Liver (tissue), 9 donors: Measurements from ENCODE around the gene KIRREL3. TPM values are rescaled to one million over a fixed set of nuclear protein-coding genes. Genes with fewer than 3 reads are reported as not detected.

Experiments
- DNase-seq: peaks from one replicate; pipeline ENCODE4 v3.0.0-alpha.2; 2017; ENCODE audit warnings: low spot score
- H3K27ac ChIP-seq, 2 donors: one replicate each; pipeline ENCODE4 v1.7.0; 2013; ENCODE audit warnings: inconsistent platforms in 2 of 2, low read length in 2 of 2, control low read depth in 1 of 2, low read depth in 1 of 2, mild to moderate bottlenecking in 1 of 2
- H3K27me3 ChIP-seq, 4 donors: one replicate each; pipeline versions ENCODE4 v1.6.1 to v1.7.0; 2013; ENCODE audit warnings: low read length in 3 of 4, inconsistent platforms in 1 of 4, mild to moderate bottlenecking in 1 of 4, moderate library complexity in 1 of 4; ENCODE audit not compliant: control insufficient read depth in 4 of 4, insufficient read depth in 4 of 4
- H3K36me3 ChIP-seq, 4 donors: one replicate each; pipeline versions ENCODE4 v1.6.1 to v1.7.0; 2013; ENCODE audit warnings: low read length in 3 of 4, mild to moderate bottlenecking in 3 of 4, low read depth in 1 of 4, moderate library complexity in 1 of 4; ENCODE audit not compliant: control insufficient read depth in 4 of 4, insufficient read depth in 3 of 4
- H3K4me1 ChIP-seq, 4 donors: one replicate each; pipeline versions ENCODE4 v1.6.1 to v1.7.0; 2013; ENCODE audit warnings: low read length in 3 of 4, mild to moderate bottlenecking in 3 of 4, moderate library complexity in 1 of 4; ENCODE audit not compliant: control insufficient read depth in 4 of 4, insufficient read depth in 4 of 4
- H3K4me3 ChIP-seq, 3 donors: one replicate each; pipeline versions ENCODE4 v1.6.1 to v1.7.0; 2013; ENCODE audit warnings: low read length in 3 of 3, control low read depth in 1 of 3, low read depth in 1 of 3, mild to moderate bottlenecking in 1 of 3
- H3K9ac ChIP-seq, 2 donors: one replicate each; pipeline ENCODE4 v1.7.0; 2013; ENCODE audit warnings: low read length in 2 of 2, mild to moderate bottlenecking in 2 of 2, moderate library complexity in 2 of 2, control low read depth in 1 of 2, low read depth in 1 of 2
- H3K9me3 ChIP-seq, 4 donors: one replicate each; pipeline versions ENCODE4 v1.6.1 to v1.7.0; 2013; ENCODE audit warnings: low read length in 3 of 4; ENCODE audit not compliant: control insufficient read depth in 4 of 4
- EGR1 ChIP-seq, 2 donors: IDR thresholded peaks; 2 replicates each; pipeline ENCODE4 v1.6.1; 2016 to 2018; ENCODE audit warnings: antibody characterized with exemption in 2 of 2, low read depth in 2 of 2
- FOXA1 ChIP-seq: IDR thresholded peaks from 2 replicates; pipeline ENCODE4 v1.6.1; 2016; ENCODE audit warnings: antibody characterized with exemption
- FOXA2 ChIP-seq: IDR thresholded peaks from 2 replicates; pipeline ENCODE4 v1.6.1; 2016; ENCODE audit warnings: antibody characterized with exemption
- GABPA ChIP-seq, 2 donors: IDR thresholded peaks in 1 of 2; conservative IDR thresholded peaks in 1 of 2; 2 replicates each; pipeline ENCODE4 v1.6.1; 2016; ENCODE audit warnings: antibody characterized with exemption in 2 of 2, mild to moderate bottlenecking in 1 of 2, moderate library complexity in 1 of 2
- HNF4A ChIP-seq, 2 donors: conservative IDR thresholded peaks; 2 replicates each; pipeline ENCODE4 v1.6.1; 2016; ENCODE audit warnings: antibody characterized with exemption in 2 of 2, mild to moderate bottlenecking in 2 of 2
- HNF4G ChIP-seq: IDR thresholded peaks from 2 replicates; pipeline ENCODE4 v1.6.1; 2016; ENCODE audit warnings: antibody characterized with exemption
- JUND ChIP-seq, 2 donors: IDR thresholded peaks; 2 replicates each; pipeline ENCODE4 v1.6.1; 2016; ENCODE audit warnings: antibody characterized with exemption in 2 of 2
- NR2F2 ChIP-seq: IDR thresholded peaks from 2 replicates; pipeline ENCODE4 v1.6.1; 2016; ENCODE audit warnings: antibody characterized with exemption
- RAD21 ChIP-seq, 2 donors: IDR thresholded peaks; 2 replicates each; pipeline ENCODE4 v1.6.1; 2016; ENCODE audit warnings: antibody characterized with exemption in 2 of 2, mild to moderate bottlenecking in 2 of 2
- RXRA ChIP-seq, 2 donors: IDR thresholded peaks; 2 replicates each; pipeline ENCODE4 v1.6.1; 2017 to 2018; ENCODE audit warnings: antibody characterized with exemption in 2 of 2, mild to moderate bottlenecking in 1 of 2
- SP1 ChIP-seq: IDR thresholded peaks from 2 replicates; pipeline ENCODE4 v1.6.1; 2018; ENCODE audit warnings: antibody characterized with exemption, mild to moderate bottlenecking
- TAF1 ChIP-seq: conservative IDR thresholded peaks from 2 replicates; pipeline ENCODE4 v1.6.1; 2016; ENCODE audit warnings: antibody characterized with exemption, mild to moderate bottlenecking
- YY1 ChIP-seq: IDR thresholded peaks from 2 replicates; pipeline ENCODE4 v1.6.1; 2016; ENCODE audit warnings: antibody characterized with exemption, mild to moderate bottlenecking
- WGBS: extraction: QIAGEN DNeasy Blood & Tissue Kit; methylation state at CpG from one replicate; pipeline ENCODE4 v1.1.7; 2013; 5-methylcytosine and 5-hydroxymethylcytosine counted together
- polyA plus RNA-seq, 2 donors: library from polyadenylated mRNA; stranded (reverse) in 1 of 2; unstranded in 1 of 2; fragments of 200-250 nt in 1 of 2; fragments of >200 nt in 1 of 2; fragmentation: Nextera tagmentation in 1 of 2; extraction: Ambion mirVana in 1 of 2; gene quantifications; one replicate each; pipeline versions ENCODE4 v1.2.1 to v1.2.3, GENCODE V29; 2013 to 2015
- total RNA-seq, 2 donors: library from RNA; depleted of rRNA; stranded (reverse); fragments of >200 nt; gene quantifications; one replicate each; pipeline ENCODE4 v1.2.3, GENCODE V29; 2014
- TF ChIP-seq, protein P1 (sequence below): IDR thresholded peaks from 2 replicates; pipeline ENCODE4 v1.6.1; 2016; ENCODE audit warnings: antibody characterized with exemption
- TF ChIP-seq, protein P2 (sequence below): IDR thresholded peaks from 2 replicates; pipeline ENCODE4 v1.6.1; 2016; ENCODE audit warnings: antibody characterized with exemption, mild to moderate bottlenecking
- TF ChIP-seq, protein P3 (sequence below): IDR thresholded peaks from 2 replicates; pipeline ENCODE4 v1.6.1; 2016; ENCODE audit warnings: antibody characterized with exemption
- TF ChIP-seq, protein P4 (sequence below): fragments of 150-350 bp; IDR thresholded peaks from 2 replicates; pipeline ENCODE4 v1.5.1; 2017; ENCODE audit warnings: improper control_type of control experiment, low read depth, low read length; ENCODE audit not compliant: missing input control
- TF ChIP-seq, protein P5 (sequence below): IDR thresholded peaks from 2 replicates; pipeline ENCODE4 v1.6.1; 2016; ENCODE audit warnings: antibody characterized with exemption
- donor health status: healthy.
- donor health status: healthy.
- donor health status: healthy.
- donor health status: healthy.
- donor health status: healthy.

Gene KIRREL3
- total and polyA plus RNA-seq, 4 donors, result 0.03 to 0.29 (median 0.08) TPM; not detected in 1

DNA sequence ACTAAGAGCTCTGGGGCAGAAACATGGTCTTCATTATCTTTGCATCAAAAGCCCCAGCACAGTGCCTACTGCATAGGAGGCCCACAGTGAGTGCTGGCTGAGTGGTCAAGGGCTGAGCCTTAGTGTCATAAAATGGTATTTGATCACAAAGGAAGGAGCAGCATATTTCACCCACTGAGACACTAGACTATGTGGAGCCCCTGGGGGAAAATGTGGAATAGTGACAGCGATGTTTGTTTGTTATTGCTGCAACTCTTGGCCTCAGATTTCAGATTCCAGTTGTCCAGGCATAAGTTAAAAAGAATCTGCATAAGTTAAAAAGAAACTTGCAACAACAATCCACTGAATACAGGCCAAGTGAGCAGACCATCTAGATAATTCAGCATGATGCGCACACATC, 7.0 kb downstream of the KIRREL3 start:
- no peak overlapping the region for H3K4me3 ChIP-seq
- H3K9me3 ChIP-seq, result no peaks in the 10 kb centered on the region
- no peak overlapping the region for H3K9ac ChIP-seq
- 91% methylated on average over 2 of the region's 2 CpGs for WGBS
- H3K27me3 ChIP-seq, result peaks cover 0 to 16% (median 1%) of the 10 kb centered on the region in 4 donors
- no peak for DNase-seq
- H3K36me3 ChIP-seq, result no peaks in the 10 kb centered on the region
- H3K27ac ChIP-seq, result no peak overlapping the region
- no peak for TF ChIP-seq SP1
- TF ChIP-seq, protein P1, sequence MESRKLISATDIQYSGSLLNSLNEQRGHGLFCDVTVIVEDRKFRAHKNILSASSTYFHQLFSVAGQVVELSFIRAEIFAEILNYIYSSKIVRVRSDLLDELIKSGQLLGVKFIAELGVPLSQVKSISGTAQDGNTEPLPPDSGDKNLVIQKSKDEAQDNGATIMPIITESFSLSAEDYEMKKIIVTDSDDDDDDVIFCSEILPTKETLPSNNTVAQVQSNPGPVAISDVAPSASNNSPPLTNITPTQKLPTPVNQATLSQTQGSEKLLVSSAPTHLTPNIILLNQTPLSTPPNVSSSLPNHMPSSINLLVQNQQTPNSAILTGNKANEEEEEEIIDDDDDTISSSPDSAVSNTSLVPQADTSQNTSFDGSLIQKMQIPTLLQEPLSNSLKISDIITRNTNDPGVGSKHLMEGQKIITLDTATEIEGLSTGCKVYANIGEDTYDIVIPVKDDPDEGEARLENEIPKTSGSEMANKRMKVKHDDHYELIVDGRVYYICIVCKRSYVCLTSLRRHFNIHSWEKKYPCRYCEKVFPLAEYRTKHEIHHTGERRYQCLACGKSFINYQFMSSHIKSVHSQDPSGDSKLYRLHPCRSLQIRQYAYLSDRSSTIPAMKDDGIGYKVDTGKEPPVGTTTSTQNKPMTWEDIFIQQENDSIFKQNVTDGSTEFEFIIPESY, result no peak
- TF ChIP-seq, protein P2, sequence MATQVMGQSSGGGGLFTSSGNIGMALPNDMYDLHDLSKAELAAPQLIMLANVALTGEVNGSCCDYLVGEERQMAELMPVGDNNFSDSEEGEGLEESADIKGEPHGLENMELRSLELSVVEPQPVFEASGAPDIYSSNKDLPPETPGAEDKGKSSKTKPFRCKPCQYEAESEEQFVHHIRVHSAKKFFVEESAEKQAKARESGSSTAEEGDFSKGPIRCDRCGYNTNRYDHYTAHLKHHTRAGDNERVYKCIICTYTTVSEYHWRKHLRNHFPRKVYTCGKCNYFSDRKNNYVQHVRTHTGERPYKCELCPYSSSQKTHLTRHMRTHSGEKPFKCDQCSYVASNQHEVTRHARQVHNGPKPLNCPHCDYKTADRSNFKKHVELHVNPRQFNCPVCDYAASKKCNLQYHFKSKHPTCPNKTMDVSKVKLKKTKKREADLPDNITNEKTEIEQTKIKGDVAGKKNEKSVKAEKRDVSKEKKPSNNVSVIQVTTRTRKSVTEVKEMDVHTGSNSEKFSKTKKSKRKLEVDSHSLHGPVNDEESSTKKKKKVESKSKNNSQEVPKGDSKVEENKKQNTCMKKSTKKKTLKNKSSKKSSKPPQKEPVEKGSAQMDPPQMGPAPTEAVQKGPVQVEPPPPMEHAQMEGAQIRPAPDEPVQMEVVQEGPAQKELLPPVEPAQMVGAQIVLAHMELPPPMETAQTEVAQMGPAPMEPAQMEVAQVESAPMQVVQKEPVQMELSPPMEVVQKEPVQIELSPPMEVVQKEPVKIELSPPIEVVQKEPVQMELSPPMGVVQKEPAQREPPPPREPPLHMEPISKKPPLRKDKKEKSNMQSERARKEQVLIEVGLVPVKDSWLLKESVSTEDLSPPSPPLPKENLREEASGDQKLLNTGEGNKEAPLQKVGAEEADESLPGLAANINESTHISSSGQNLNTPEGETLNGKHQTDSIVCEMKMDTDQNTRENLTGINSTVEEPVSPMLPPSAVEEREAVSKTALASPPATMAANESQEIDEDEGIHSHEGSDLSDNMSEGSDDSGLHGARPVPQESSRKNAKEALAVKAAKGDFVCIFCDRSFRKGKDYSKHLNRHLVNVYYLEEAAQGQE, result no peak
- no peak for TF ChIP-seq HNF4G
- TF ChIP-seq RAD21 (IDR thresholded peaks at IDR 0.05), result no peak
- TF ChIP-seq, protein P3, sequence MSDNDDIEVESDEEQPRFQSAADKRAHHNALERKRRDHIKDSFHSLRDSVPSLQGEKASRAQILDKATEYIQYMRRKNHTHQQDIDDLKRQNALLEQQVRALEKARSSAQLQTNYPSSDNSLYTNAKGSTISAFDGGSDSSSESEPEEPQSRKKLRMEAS, result no peak
- TF ChIP-seq JUND (IDR thresholded peaks at IDR 0.05), result no peak
- TF ChIP-seq HNF4A (conservative IDR thresholded peaks at IDR 0.05), result no peak
- TF ChIP-seq, protein P4, sequence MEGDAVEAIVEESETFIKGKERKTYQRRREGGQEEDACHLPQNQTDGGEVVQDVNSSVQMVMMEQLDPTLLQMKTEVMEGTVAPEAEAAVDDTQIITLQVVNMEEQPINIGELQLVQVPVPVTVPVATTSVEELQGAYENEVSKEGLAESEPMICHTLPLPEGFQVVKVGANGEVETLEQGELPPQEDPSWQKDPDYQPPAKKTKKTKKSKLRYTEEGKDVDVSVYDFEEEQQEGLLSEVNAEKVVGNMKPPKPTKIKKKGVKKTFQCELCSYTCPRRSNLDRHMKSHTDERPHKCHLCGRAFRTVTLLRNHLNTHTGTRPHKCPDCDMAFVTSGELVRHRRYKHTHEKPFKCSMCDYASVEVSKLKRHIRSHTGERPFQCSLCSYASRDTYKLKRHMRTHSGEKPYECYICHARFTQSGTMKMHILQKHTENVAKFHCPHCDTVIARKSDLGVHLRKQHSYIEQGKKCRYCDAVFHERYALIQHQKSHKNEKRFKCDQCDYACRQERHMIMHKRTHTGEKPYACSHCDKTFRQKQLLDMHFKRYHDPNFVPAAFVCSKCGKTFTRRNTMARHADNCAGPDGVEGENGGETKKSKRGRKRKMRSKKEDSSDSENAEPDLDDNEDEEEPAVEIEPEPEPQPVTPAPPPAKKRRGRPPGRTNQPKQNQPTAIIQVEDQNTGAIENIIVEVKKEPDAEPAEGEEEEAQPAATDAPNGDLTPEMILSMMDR, result no peak
- TF ChIP-seq, protein P5, sequence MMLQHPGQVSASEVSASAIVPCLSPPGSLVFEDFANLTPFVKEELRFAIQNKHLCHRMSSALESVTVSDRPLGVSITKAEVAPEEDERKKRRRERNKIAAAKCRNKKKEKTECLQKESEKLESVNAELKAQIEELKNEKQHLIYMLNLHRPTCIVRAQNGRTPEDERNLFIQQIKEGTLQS, result no peak
- no peak for TF ChIP-seq NR2F2
- no peak for TF ChIP-seq RXRA (IDR thresholded peaks at IDR 0.05)
- TF ChIP-seq FOXA1, result no peak
- TF ChIP-seq EGR1 (IDR thresholded peaks at IDR 0.05; ENCODE audit: low read depth in 2 of 2), result no peak
- TF ChIP-seq FOXA2, result no peak
- TF ChIP-seq TAF1, result no peak
- no peaks in the 10 kb centered on the region for H3K4me1 ChIP-seq

DNA sequence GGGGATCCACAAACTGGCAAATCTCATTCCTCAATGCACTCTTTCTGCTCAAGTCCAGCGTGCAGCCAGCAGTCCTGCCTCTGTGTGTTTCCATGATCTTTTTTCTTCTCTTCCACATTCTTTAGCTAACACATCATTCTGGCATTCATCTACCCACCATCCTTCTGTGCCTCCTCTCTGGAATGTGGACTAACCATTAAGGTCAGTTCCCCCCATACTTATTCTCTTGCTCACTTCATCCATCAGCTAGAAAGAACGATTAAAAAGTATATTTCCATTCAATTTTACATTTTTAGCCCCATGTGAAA, 7.8 kb downstream of the KIRREL3 start:
- H3K27me3 ChIP-seq, result peaks cover 0 to 8% (median 0%) of the 10 kb centered on the region in 4 donors
- H3K36me3 ChIP-seq, result no peaks in the 10 kb centered on the region
- no peak overlapping the region for H3K9ac ChIP-seq
- no peaks in the 10 kb centered on the region for H3K9me3 ChIP-seq
- DNase-seq, result no peak
- H3K4me3 ChIP-seq, result no peak overlapping the region
- WGBS, result 64% methylated on average over 2 of the region's 2 CpGs
- H3K4me1 ChIP-seq, result no peaks in the 10 kb centered on the region
- H3K27ac ChIP-seq, result no peak overlapping the region
- TF ChIP-seq, protein P4, result no peak
- TF ChIP-seq GABPA (IDR thresholded peaks at IDR 0.05 in 1 of 2, conservative IDR thresholded peaks at IDR 0.05 in 1 of 2) (no peak), YY1 (no peak), EGR1 (IDR thresholded peaks at IDR 0.05; ENCODE audit: low read depth in 2 of 2) (no peak), JUND (IDR thresholded peaks at IDR 0.05) (no peak), FOXA2 (no peak)
- TF ChIP-seq, protein P2, result no peak
